IMR-90 (cell line): ENCODE measurements around the gene KLHL30. TPM values are rescaled to one million over a fixed set of nuclear protein-coding genes. Genes with fewer than 3 reads are reported as not detected.

Source experiments
- ATAC-seq: fragments of 200-7000 bp; cut with Tn5 transposase; 2 replicates; pipeline ENCODE4 v1.9.1; 2020; ENCODE audit warnings: low read depth, mild to moderate bottlenecking, moderate library complexity
- BruUV-seq: library from RNA; stranded (reverse); fragments of 400-500 nt; replicated peaks from 2 replicates; lab custom pipeline; 2021; lab: Mats Ljungman, UMichigan
- CTCF ChIA-PET: fragments of 300-600 bp; formaldehyde crosslinking; extraction: SDS; loops from one replicate; lab custom pipeline; 2021; ENCODE audit warnings: antibody characterized with exemption; lab: Yijun Ruan, JAX
- POLR2A ChIA-PET: fragments of 300-600 bp; sonication (Branson Sonifier 250); formaldehyde crosslinking; loops from one replicate; lab custom pipeline; 2022; ENCODE audit warnings: antibody characterized with exemption; ENCODE audit not compliant: unreplicated experiment; lab: Charles Lee
- DNase-seq: peaks from one replicate; pipeline ENCODE4 v3.0.0; 2013
- H2AFZ ChIP-seq: replicated peaks from 2 replicates; pipeline ENCODE3; 2013; ENCODE audit warnings: low read length, mild to moderate bottlenecking; ENCODE audit not compliant: poor library complexity
- H2AK5ac ChIP-seq: 2 replicates; pipeline ENCODE4 v1.6.1; 2013; ENCODE audit warnings: low read depth, low read length, inconsistent platforms
- H2AK9ac ChIP-seq: replicated peaks from 2 replicates; pipeline ENCODE3; 2013; ENCODE audit warnings: mild to moderate bottlenecking, low read depth, low read length, moderate library complexity; ENCODE audit not compliant: poor library complexity
- H2BK120ac ChIP-seq: 2 replicates; pipeline ENCODE4 v1.6.1; 2013; ENCODE audit warnings: low read depth, low read length, inconsistent platforms
- H2BK15ac ChIP-seq: 3 replicates; pipeline ENCODE4 v1.6.1; 2013; ENCODE audit warnings: low read depth, low read length, inconsistent platforms
- H2BK20ac ChIP-seq: 2 replicates; pipeline ENCODE4 v1.6.1; 2013; ENCODE audit warnings: low read depth, mild to moderate bottlenecking, inconsistent platforms, low read length, moderate library complexity
- H2BK5ac ChIP-seq: 2 replicates; pipeline ENCODE4 v1.6.1; 2013; ENCODE audit warnings: mild to moderate bottlenecking, low read depth, low read length, inconsistent platforms; ENCODE audit not compliant: poor library complexity, severe bottlenecking
- H3K14ac ChIP-seq: replicated peaks from 2 replicates; pipeline ENCODE4 v1.6.1; 2013; ENCODE audit warnings: low read depth, low read length, inconsistent platforms
- H3K18ac ChIP-seq: 2 replicates; pipeline ENCODE4 v1.6.1; 2013; ENCODE audit warnings: low read depth, low read length, control low read depth
- H3K23ac ChIP-seq: 2 replicates; pipeline ENCODE4 v1.6.1; 2013; ENCODE audit warnings: low read depth, low read length, inconsistent platforms
- H3K27ac ChIP-seq: 2 replicates; pipeline ENCODE4 v1.5.1; 2013; ENCODE audit warnings: mild to moderate bottlenecking, control low read depth, low read length; ENCODE audit not compliant: insufficient read depth
- H3K27me3 ChIP-seq: 2 replicates; pipeline ENCODE4 v1.6.1; 2013; ENCODE audit warnings: low read length; ENCODE audit not compliant: control insufficient read depth, insufficient read depth
- H3K36me3 ChIP-seq: 2 replicates; pipeline ENCODE4 v1.6.1; 2013; ENCODE audit warnings: low read length, mixed read lengths; ENCODE audit not compliant: control insufficient read depth, insufficient read depth
- H3K4ac ChIP-seq: 2 replicates; pipeline ENCODE4 v1.6.1; 2013; ENCODE audit warnings: low read depth, low read length, inconsistent platforms
- H3K4me1 ChIP-seq: 2 replicates; pipeline ENCODE4 v1.6.1; 2013; ENCODE audit warnings: low read length, mixed read lengths; ENCODE audit not compliant: control insufficient read depth, insufficient read depth
- H3K4me2 ChIP-seq: 2 replicates; pipeline ENCODE4 v1.6.1; 2013; ENCODE audit warnings: low read depth, mild to moderate bottlenecking, control low read depth, low read length, moderate library complexity
- H3K4me3 ChIP-seq: 2 replicates; pipeline ENCODE4 v1.5.1; 2013; ENCODE audit warnings: low read depth, mild to moderate bottlenecking, control low read depth, low read length, moderate library complexity; ENCODE audit not compliant: insufficient read depth
- H3K56ac ChIP-seq: 2 replicates; pipeline ENCODE4 v1.6.1; 2013; ENCODE audit warnings: low read length, inconsistent platforms; ENCODE audit not compliant: insufficient read depth; ENCODE audit errors: extremely low read depth
- H3K79me1 ChIP-seq, 2 experiments: 2 replicates each; pipeline ENCODE4 v1.6.1; 2013; ENCODE audit warnings: low read length in 2 of 2, inconsistent platforms in 1 of 2, low read depth in 1 of 2
- H3K9ac ChIP-seq: 2 replicates; pipeline ENCODE4 v1.6.1; 2013; ENCODE audit warnings: low read depth, low read length, control low read depth
- H3K9me1 ChIP-seq: 2 replicates; pipeline ENCODE4 v1.6.1; 2013; ENCODE audit warnings: low read length, inconsistent platforms; ENCODE audit not compliant: insufficient read depth
- H3K9me3 ChIP-seq: 2 replicates; pipeline ENCODE4 v1.6.1; 2013; ENCODE audit warnings: low read length; ENCODE audit not compliant: control insufficient read depth, insufficient read depth
- H4K20me1 ChIP-seq: 2 replicates; pipeline ENCODE4 v1.6.1; 2013; ENCODE audit warnings: low read length, inconsistent platforms; ENCODE audit not compliant: insufficient read depth
- H4K5ac ChIP-seq: 2 replicates; pipeline ENCODE4 v1.6.1; 2013; ENCODE audit warnings: mild to moderate bottlenecking, low read depth, low read length, control low read depth
- H4K8ac ChIP-seq, 2 experiments: 2 replicates each; pipeline ENCODE4 v1.6.1; 2013; ENCODE audit warnings: low read depth in 2 of 2, low read length in 2 of 2, control low read depth in 1 of 2, inconsistent platforms in 1 of 2
- H4K91ac ChIP-seq: 2 replicates; pipeline ENCODE4 v1.6.1; 2013; ENCODE audit warnings: low read depth, low read length, inconsistent platforms; ENCODE audit not compliant: insufficient read depth
- BHLHE40 ChIP-seq: fragments of 150-350 bp; IDR thresholded peaks from 2 replicates; pipeline ENCODE4 v1.6.1; 2016; ENCODE audit warnings: mild to moderate bottlenecking, low read depth, low read length
- CHD1 ChIP-seq: IDR thresholded peaks from 2 replicates; pipeline ENCODE4 v1.6.1; 2012; ENCODE audit warnings: low read depth, low read length, improper control_type of control experiment
- ELK1 ChIP-seq: fragments of 150-350 bp; IDR thresholded peaks from 2 replicates; pipeline ENCODE4 v1.6.1; 2016; ENCODE audit warnings: low read depth, mild to moderate bottlenecking, low read length, moderate library complexity, borderline replicate concordance
- MAZ ChIP-seq: IDR thresholded peaks from 2 replicates; pipeline ENCODE4 v1.6.1; 2012; ENCODE audit warnings: low read depth, mild to moderate bottlenecking, low read length, improper control_type of control experiment, moderate library complexity, borderline replicate concordance
- MXI1 ChIP-seq: IDR thresholded peaks from 2 replicates; pipeline ENCODE4 v1.6.1; 2012; ENCODE audit warnings: low read depth, mild to moderate bottlenecking, low read length, moderate library complexity, borderline replicate concordance
- POLR2A ChIP-seq: IDR thresholded peaks from 2 replicates; pipeline ENCODE4 v1.6.1; 2012; ENCODE audit warnings: mild to moderate bottlenecking, low read depth, low read length
- RAD21 ChIP-seq: IDR thresholded peaks from 2 replicates; pipeline ENCODE4 v1.6.1; 2012; ENCODE audit warnings: low read length, improper control_type of control experiment
- RCOR1 ChIP-seq: IDR thresholded peaks from 2 replicates; pipeline ENCODE4 v1.6.1; 2012; ENCODE audit warnings: mild to moderate bottlenecking, low read length, improper control_type of control experiment; ENCODE audit not compliant: insufficient replicate concordance
- SMC3 ChIP-seq: fragments of 150-350 bp; IDR thresholded peaks from 2 replicates; pipeline ENCODE4 v1.6.1; 2016; ENCODE audit warnings: low read depth, mild to moderate bottlenecking, antibody characterized with exemption, low read length, moderate library complexity
- WGBS, 2 experiments: methylation state at CpG; one replicate each; pipeline versions ENCODE4 v1.1.5 to v1.1.7; 2013; ENCODE audit warnings: missing lambda C conversion rate in 2 of 2; ENCODE audit not compliant: insufficient read length in 1 of 2; ENCODE audit errors: extremely low coverage in 2 of 2; 5-methylcytosine and 5-hydroxymethylcytosine counted together
- dilution Hi-C: fragments of 300-500 bp; cut with HindIII; formaldehyde crosslinking; loops from one replicate; pipeline ENCODE4 v1.14.3; 2018; ENCODE audit warnings: low sequenced_read_pairs; ENCODE audit not compliant: unreplicated experiment
- in situ Hi-C: fragments of 300-500 bp; cut with MboI; formaldehyde crosslinking; loops from 3 replicates; pipeline ENCODE4 v1.14.3; 2019; ENCODE audit warnings: low sequenced_read_pairs, inconsistent platforms, mixed read lengths
- intact Hi-C: fragments of 100-400 bp; cut with micrococcal nuclease; formaldehyde crosslinking; loops from 2 replicates; pipeline ENCODE4 v1.10.0; 2022
- polyA plus RNA-seq, 3 experiments: library from polyadenylated mRNA; depleted of rRNA; stranded (reverse); fragments of >200 nt; gene quantifications; 2 replicates each; pipeline ENCODE4 v1.2.3, GENCODE V29; 2012; ENCODE audit warnings: low replicate concordance in 1 of 3
- total RNA-seq: library from RNA; depleted of rRNA; stranded (reverse); fragments of >200 nt; gene quantifications from 2 replicates; pipeline ENCODE4 v1.2.3, GENCODE V29; 2012

The KLHL30 gene
- total and polyA plus RNA-seq, 2 of the 4 experiments (the other 2 are of a cell fraction) = under 0.01 to 0.03 TPM

GRCh38 chr2:238141541-238142318 lies 3.3 kb downstream of the KLHL30 start:
- Histone ChIP-seq H2BK5ac (no peak overlapping the region), H2BK20ac (0 out of 2 replicates have a peak overlapping the region, but pooled peaks have one; percentile 55), H4K8ac (peak overlapping the region; percentile 8 to 18; a peak in 2 of 4 replicates), H4K91ac (peak overlapping the region; percentile 79), H3K4me1 (peaks cover 23% of the 10 kb centered on the region), H4K5ac (no peak overlapping the region; the same call in 1 of the 2 replicates), H3K9me1 (0 out of 2 replicates have a peak, but pooled peaks cover 14% of the 10 kb centered on the region), H2AK9ac (peak overlapping the region; percentile 33), H3K14ac (no peak overlapping the region), H3K4ac (peak overlapping the region; percentile 92), H3K18ac (no peak overlapping the region), H3K79me1 (no peaks in the 10 kb centered on the region), H3K27ac (no peak overlapping the region), H3K9ac (no peak overlapping the region), H3K27me3 (no peaks in the 10 kb centered on the region), H2AK5ac (peak overlapping the region; percentile 95), H3K4me2 (no peak overlapping the region), H3K36me3 (no peaks in the 10 kb centered on the region), H2BK15ac (peak overlapping the region; percentile 44), H3K56ac (no peak overlapping the region), H3K23ac (peak overlapping the region; percentile 8; the same call in 1 of the 2 replicates), H3K9me3 (no peaks in the 10 kb centered on the region), H4K20me1 (no peaks in the 10 kb centered on the region), H2BK120ac (peak overlapping the region; percentile 95), H2AFZ (peak overlapping the region; percentile 67), H3K4me3 (no peak overlapping the region)
- BruUV-seq = no TSS peak
- dilution Hi-C loops (no loop called here), intact Hi-C loops (no loop called here), in situ Hi-C loops (no loop called here)
- no peak for DNase-seq
- POLR2A ChIA-PET = no interaction called here
- TF ChIP-seq MXI1 = no peak
- no peak for TF ChIP-seq BHLHE40
- TF ChIP-seq RAD21 = no peak
- no peak for TF ChIP-seq POLR2A
- no peak for TF ChIP-seq SMC3
- TF ChIP-seq CHD1 = no peak
- no peak for TF ChIP-seq MAZ
- no peak for TF ChIP-seq RCOR1
- TF ChIP-seq ELK1 = no peak
- WGBS, 2 experiments = no CpG with 5 or more reads among the region's 10 CpGs
- ATAC-seq = no peak
- CTCF ChIA-PET = interaction anchor here (0.8 to 0.9 kb wide), 2 partner anchors 26 to 284 kb away, joined by 3 read pairs; no protein-coding TSS in a partner anchor
